Panc1 (cell line): ENCODE data around the gene SUSD6. TPM values are rescaled to one million over a fixed set of nuclear protein-coding genes. Genes with fewer than 3 reads are reported as not detected.
A peak's percentile ranks its signal among the peaks of the same experiment; 100 is the strongest.

ENCODE experiments used
- ATAC-seq: fragments of 200-7000 bp; cut with Tn5 transposase; 2 replicates; pipeline ENCODE4 v1.9.1; 2020; ENCODE audit warnings: mild to moderate bottlenecking, moderate library complexity
- Bru-seq: library from RNA; stranded (reverse); fragments of 400-500 nt; gene quantifications from one replicate; lab custom pipeline; 2021; lab: Mats Ljungman, UMichigan
- BruChase-seq, 2 experiments: library from RNA; stranded (reverse); fragments of 400-500 nt; gene quantifications; one replicate each; lab custom pipeline; 2021; lab: Mats Ljungman, UMichigan
- BruUV-seq: library from RNA; stranded (reverse); fragments of 400-500 nt; replicated peaks from 2 replicates; lab custom pipeline; 2021; lab: Mats Ljungman, UMichigan
- CTCF ChIA-PET: fragments of 300-600 bp; sonication (Branson Sonifier 250); formaldehyde crosslinking; loops from one replicate; lab custom pipeline; 2022; ENCODE audit warnings: antibody characterized with exemption; lab: Charles Lee
- POLR2A ChIA-PET: fragments of 300-600 bp; sonication (Branson Sonifier 250); formaldehyde crosslinking; loops from one replicate; lab custom pipeline; 2022; ENCODE audit warnings: antibody characterized with exemption; lab: Charles Lee
- DNase-seq: peaks from one replicate; pipeline ENCODE4 v3.0.0-alpha.2; 2010; ENCODE audit warnings: low read depth, low spot score
- H3K27ac ChIP-seq: 2 replicates; pipeline ENCODE4 v1.5.1; 2011; ENCODE audit warnings: mild to moderate bottlenecking, low read length, inconsistent platforms
- H3K27me3 ChIP-seq: fragments of 200-500 bp; sonication (Bioruptor generic); 2 replicates; pipeline ENCODE4 v1.6.0; 2014; ENCODE audit warnings: low read length, inconsistent platforms; ENCODE audit not compliant: control insufficient read depth, insufficient read depth
- H3K36me3 ChIP-seq: fragments of 200-500 bp; sonication (Bioruptor generic); 2 replicates; pipeline ENCODE4 v1.5.1; 2014; ENCODE audit warnings: inconsistent platforms, mild to moderate bottlenecking, low read length, moderate library complexity; ENCODE audit not compliant: control insufficient read depth, insufficient read depth
- H3K4me1 ChIP-seq: 2 replicates; pipeline ENCODE4 v1.5.1; 2011; ENCODE audit warnings: inconsistent platforms, mild to moderate bottlenecking, low read length, moderate library complexity; ENCODE audit not compliant: control insufficient read depth, insufficient read depth
- H3K4me3 ChIP-seq, 2 experiments: 2 replicates each; pipeline ENCODE4 v1.5.1; 2011 to 2012; ENCODE audit warnings: low read depth in 2 of 2, low read length in 2 of 2, mild to moderate bottlenecking in 2 of 2, inconsistent platforms in 1 of 2, moderate library complexity in 1 of 2
- H3K9me3 ChIP-seq: fragments of 200-500 bp; sonication (Bioruptor generic); 2 replicates; pipeline ENCODE4 v1.5.1; 2014; ENCODE audit warnings: low read depth, mild to moderate bottlenecking, inconsistent platforms, low read length, moderate library complexity; ENCODE audit not compliant: control insufficient read depth, insufficient read depth
- POLR2AphosphoS5 ChIP-seq: IDR thresholded peaks from 2 replicates; pipeline ENCODE4 v1.6.1; 2012; ENCODE audit warnings: mild to moderate bottlenecking, low read depth, low read length, moderate library complexity
- SIN3A ChIP-seq: IDR thresholded peaks from 2 replicates; pipeline ENCODE4 v1.6.1; 2012; ENCODE audit warnings: low read depth, mild to moderate bottlenecking, low read length, moderate library complexity, borderline replicate concordance; ENCODE audit not compliant: insufficient read depth
- TCF7L2 ChIP-seq: IDR thresholded peaks from 2 replicates; pipeline ENCODE4 v1.6.1; 2011; ENCODE audit warnings: mild to moderate bottlenecking, low read depth, low read length, inconsistent platforms
- in situ Hi-C: cut with HindIII; loops from 2 replicates; pipeline ENCODE4 v1.10.0; 2016; ENCODE audit warnings: low sequenced_read_pairs, low pct_unique_long_range_greater_than_20kb
- intact Hi-C: fragments of 100-400 bp; cut with micrococcal nuclease; formaldehyde crosslinking; loops from one replicate; pipeline ENCODE4 v1.10.0; 2022; ENCODE audit not compliant: unreplicated experiment
- long read RNA-seq: library from polyadenylated mRNA; unstranded; transcript quantifications from one replicate; pipeline ENCODE4 v2.0.0, GENCODE V29; 2021; ENCODE audit not compliant: unreplicated experiment
- polyA plus RNA-seq: library from polyadenylated mRNA; unstranded; fragments of >200 nt; gene quantifications from one replicate; pipeline ENCODE4 v1.2.1, GENCODE V29; 2012; ENCODE audit warnings: missing spikeins; ENCODE audit not compliant: insufficient read length
- total RNA-seq: library from RNA; stranded (reverse); gene quantifications from one replicate; pipeline ENCODE4 v1.2.1, GENCODE V29; 2021; ENCODE audit not compliant: unreplicated experiment
- TF ChIP-seq, protein P1 (sequence below), 2 experiments: IDR thresholded peaks; 2 replicates each; pipeline ENCODE4 v1.6.1; 2011 to 2012; ENCODE audit warnings: low read depth in 2 of 2, control low read depth in 1 of 2, low read length in 1 of 2, mild to moderate bottlenecking in 1 of 2, moderate library complexity in 1 of 2; ENCODE audit not compliant: insufficient read depth in 1 of 2

SUSD6 gene
- 10.9 TPM for total RNA-seq
- polyA plus RNA-seq, result 6.0 TPM
- Bru-seq, nascent RNA, result percentile 59 among the genes with signal in this experiment
- BruChase-seq, experiment 1, labeled RNA remaining after a 2-hour chase, result percentile 56 among the genes with signal in this experiment
- percentile 54 among the genes with signal in this experiment for BruChase-seq, experiment 2, labeled RNA remaining after a 6-hour chase
- long read RNA-seq, full-length matches to known transcripts, result 3 of 9 reads
- long read RNA-seq, partial matches to known transcripts, result 5 of 9 reads
- long read RNA-seq, other reads (novel, unspliced or antisense), result 1 of 9 reads

DNA sequence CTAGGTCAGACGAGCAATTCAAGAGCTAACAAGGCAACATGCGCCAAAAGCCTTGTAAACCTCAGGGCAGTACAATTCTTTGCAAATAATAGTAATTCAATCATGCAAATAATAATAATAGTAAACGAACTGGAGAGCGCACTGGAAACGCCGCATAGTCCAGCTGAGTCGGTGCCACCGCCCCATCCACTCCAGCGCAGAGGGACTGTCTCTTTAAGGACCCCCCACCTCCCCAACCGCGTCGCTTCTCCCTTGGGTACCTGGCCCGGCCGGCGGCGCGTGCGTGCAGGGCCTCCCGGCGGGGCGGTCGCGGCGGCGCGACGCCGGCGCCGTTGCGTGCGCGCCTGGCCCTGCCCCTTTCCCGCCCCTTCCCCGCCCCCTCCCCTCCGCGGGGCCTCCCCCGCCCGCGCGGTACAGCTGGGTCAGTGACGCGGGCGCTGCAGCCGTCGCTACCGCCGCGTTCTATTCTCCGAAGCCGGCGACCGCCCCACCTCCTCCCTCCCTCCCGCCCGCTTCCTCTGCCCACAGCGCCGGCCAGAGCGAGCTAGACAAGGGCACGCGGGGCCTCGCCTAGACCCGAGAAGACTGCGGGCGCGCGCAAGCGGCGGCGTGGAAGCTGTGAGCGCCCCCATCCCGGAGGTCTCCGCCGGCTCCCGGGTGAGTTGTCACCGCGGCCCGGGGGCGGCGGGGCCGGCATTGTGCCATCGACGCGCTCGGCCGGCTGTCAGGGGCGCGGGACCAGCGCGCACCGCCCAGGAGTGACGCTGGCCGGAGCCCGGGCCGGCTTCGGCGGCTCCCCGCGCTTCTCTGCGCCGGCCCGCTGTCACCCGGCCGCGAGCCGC lies at the start of gene SUSD6:
SUSD6 (plus strand) TSS at position 425 of the 842 bp plus-strand sequence. CDS start 46,997 bp downstream, outside the sequence.
- H3K27ac ChIP-seq, result peak within 1 kb of the TSS; percentile 85
- ChIA-PET POLR2A (interaction anchor here (0.5 to 0.6 kb wide), 2 partner anchors 210 to 349 kb away, joined by 4 to 6 read pairs; no protein-coding TSS in a partner anchor), CTCF (interaction anchor here (0.6 kb wide), 2 partner anchors 37 to 460 kb away, joined by 4 to 7 read pairs; partner anchors contain the start of gene CCDC177)
- H3K4me3 ChIP-seq, result peak within 1 kb of the TSS; percentile 63 to 78
- TF ChIP-seq, protein P1, sequence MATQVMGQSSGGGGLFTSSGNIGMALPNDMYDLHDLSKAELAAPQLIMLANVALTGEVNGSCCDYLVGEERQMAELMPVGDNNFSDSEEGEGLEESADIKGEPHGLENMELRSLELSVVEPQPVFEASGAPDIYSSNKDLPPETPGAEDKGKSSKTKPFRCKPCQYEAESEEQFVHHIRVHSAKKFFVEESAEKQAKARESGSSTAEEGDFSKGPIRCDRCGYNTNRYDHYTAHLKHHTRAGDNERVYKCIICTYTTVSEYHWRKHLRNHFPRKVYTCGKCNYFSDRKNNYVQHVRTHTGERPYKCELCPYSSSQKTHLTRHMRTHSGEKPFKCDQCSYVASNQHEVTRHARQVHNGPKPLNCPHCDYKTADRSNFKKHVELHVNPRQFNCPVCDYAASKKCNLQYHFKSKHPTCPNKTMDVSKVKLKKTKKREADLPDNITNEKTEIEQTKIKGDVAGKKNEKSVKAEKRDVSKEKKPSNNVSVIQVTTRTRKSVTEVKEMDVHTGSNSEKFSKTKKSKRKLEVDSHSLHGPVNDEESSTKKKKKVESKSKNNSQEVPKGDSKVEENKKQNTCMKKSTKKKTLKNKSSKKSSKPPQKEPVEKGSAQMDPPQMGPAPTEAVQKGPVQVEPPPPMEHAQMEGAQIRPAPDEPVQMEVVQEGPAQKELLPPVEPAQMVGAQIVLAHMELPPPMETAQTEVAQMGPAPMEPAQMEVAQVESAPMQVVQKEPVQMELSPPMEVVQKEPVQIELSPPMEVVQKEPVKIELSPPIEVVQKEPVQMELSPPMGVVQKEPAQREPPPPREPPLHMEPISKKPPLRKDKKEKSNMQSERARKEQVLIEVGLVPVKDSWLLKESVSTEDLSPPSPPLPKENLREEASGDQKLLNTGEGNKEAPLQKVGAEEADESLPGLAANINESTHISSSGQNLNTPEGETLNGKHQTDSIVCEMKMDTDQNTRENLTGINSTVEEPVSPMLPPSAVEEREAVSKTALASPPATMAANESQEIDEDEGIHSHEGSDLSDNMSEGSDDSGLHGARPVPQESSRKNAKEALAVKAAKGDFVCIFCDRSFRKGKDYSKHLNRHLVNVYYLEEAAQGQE (IDR thresholded peaks at IDR 0.05; ENCODE audit: insufficient read depth in 1 of 2, low read depth in 2 of 2, low read length in 1 of 2), result no peak
- TF ChIP-seq SIN3A, result no peak
- no peaks in the 10 kb centered on the region for H3K27me3 ChIP-seq
- BruUV-seq, result no TSS peak
- peak; percentile 93 for ATAC-seq
- in situ Hi-C loops (no loop called here), intact Hi-C loops (no loop called here)
- no peaks in the 10 kb centered on the region for H3K9me3 ChIP-seq
- H3K4me1 ChIP-seq, result peaks cover 5% of the 10 kb centered on the region; the same call in 1 of the 2 replicates
- no peaks in the 10 kb centered on the region; the same call in 1 of the 2 replicates for H3K36me3 ChIP-seq
- no peak for DNase-seq

GRCh38 chr14:69561893-69562292 lies 49.5 kb upstream of the SUSD6 start:
- Histone ChIP-seq H3K9me3 (no peaks in the 10 kb centered on the region), H3K36me3 (no peaks in the 10 kb centered on the region), H3K27ac (no peak overlapping the region), H3K4me1 (no peaks in the 10 kb centered on the region), H3K4me3 (no peak overlapping the region), H3K27me3 (peaks cover 11% of the 10 kb centered on the region)
- ATAC-seq (no peak), DNase-seq (no peak)
- POLR2A ChIA-PET, result no interaction called here
- BruUV-seq, result no TSS peak
- TF ChIP-seq POLR2AphosphoS5 (no peak), TCF7L2 (no peak)
- in situ Hi-C loops (no loop called here), intact Hi-C loops (no loop called here)
- CTCF ChIA-PET, result no interaction called here

- ChIA-PET CTCF (no interaction called here), POLR2A (no interaction called here)
- H3K27me3 ChIP-seq, result peaks cover 18% of the 10 kb centered on the region
- no peak overlapping the region for H3K27ac ChIP-seq
- TF ChIP-seq POLR2AphosphoS5 (no peak), TCF7L2 (no peak)
- TF ChIP-seq, protein P1 (IDR thresholded peaks at IDR 0.05; ENCODE audit: insufficient read depth in 1 of 2, low read depth in 2 of 2, low read length in 1 of 2), result peak; percentile 42 to 50; a peak in 2 of 4 replicates
- intact Hi-C loops (no loop called here), in situ Hi-C loops (no loop called here)
- no peak overlapping the region for H3K4me3 ChIP-seq
- no TSS peak for BruUV-seq
- ATAC-seq, result no peak
- no peak for DNase-seq
- H3K36me3 ChIP-seq, result no peaks in the 10 kb centered on the region
- H3K9me3 ChIP-seq, result no peaks in the 10 kb centered on the region
- H3K4me1 ChIP-seq, result no peaks in the 10 kb centered on the region
Observed at GRCh38 chr14:69567563-69567962, 43.8 kb upstream of the SUSD6 start.
